GM18907 (cell line): ENCODE data around the gene ACRBP.

Experiments
- ATAC-seq: cut with Tn5 transposase; IDR thresholded peaks from one replicate; pipeline ENCODE4 v1.9.1; 2021; ENCODE audit warnings: mild to moderate bottlenecking, moderate library complexity; ENCODE audit not compliant: unreplicated experiment

Gene ACRBP

GRCh38 chr12:6647083-6647604, at the start of gene ACRBP:
ACRBP (minus strand) TSS chr12:6647432; CDS start chr12:6647366, 66 bp downstream.
- no peak for ATAC-seq

- no peak for ATAC-seq
Observed at GRCh38 chr12:6695313-6696045, 48.2 kb upstream of the ACRBP start.

- no peak for ATAC-seq
Observed at GRCh38 chr12:6694701-6695100, 47.5 kb upstream of the ACRBP start.

GRCh38 chr12:6693832-6694355, 46.7 kb upstream of the ACRBP start:
- ATAC-seq = no peak

GRCh38 chr12:6692888-6693287, 45.7 kb upstream of the ACRBP start:
- no peak for ATAC-seq

- no peak for ATAC-seq
Observed at GRCh38 chr12:6691473-6691872, 44.2 kb upstream of the ACRBP start.

GRCh38 chr12:6688999-6689882, 42.0 kb upstream of the ACRBP start, which contains the start of gene ZNF384:
ZNF384 (minus strand) TSS chr12:6689375; CDS start chr12:6679520, 9,855 bp downstream.
- ATAC-seq = peak; percentile 82

- peak; percentile 14 for ATAC-seq
Observed at GRCh38 chr12:6688543-6688998, 41.3 kb upstream of the ACRBP start.

- ATAC-seq = no peak
Observed at GRCh38 chr12:6685814-6686213, 38.6 kb upstream of the ACRBP start.

GRCh38 chr12:6684609-6685008, 37.4 kb upstream of the ACRBP start:
- ATAC-seq = no peak

GRCh38 chr12:6676962-6677361, 29.7 kb upstream of the ACRBP start:
- no peak for ATAC-seq

- no peak for ATAC-seq
Observed at GRCh38 chr12:6672143-6672542, 24.9 kb upstream of the ACRBP start.

GRCh38 chr12:6667559-6668210, 20.5 kb upstream of the ACRBP start:
- ATAC-seq = no peak

- ATAC-seq = no peak
Observed at GRCh38 chr12:6666211-6666610, 19.0 kb upstream of the ACRBP start.

- ATAC-seq = no peak
Observed at GRCh38 chr12:6664902-6665301, 17.7 kb upstream of the ACRBP start.

GRCh38 chr12:6662906-6663742, 15.9 kb upstream of the ACRBP start, which contains the start of gene ING4:
ING4 (minus strand) TSS chr12:6663119; CDS start chr12:6663101, 18 bp downstream.
- peak; percentile 94 for ATAC-seq

- no peak for ATAC-seq
Observed at GRCh38 chr12:6662602-6662905, 15.3 kb upstream of the ACRBP start.

GRCh38 chr12:6653987-6654386, 6.8 kb upstream of the ACRBP start:
- ATAC-seq = no peak

GRCh38 chr12:6653342-6653741, 6.1 kb upstream of the ACRBP start:
- no peak for ATAC-seq

GRCh38 chr12:6652391-6652790, 5.2 kb upstream of the ACRBP start:
- ATAC-seq = no peak
